ENCODE measurements around the gene UGT1A4. TPM values are rescaled to one million over a fixed set of nuclear protein-coding genes. Genes with fewer than 3 reads are reported as not detected.

The UGT1A4 gene
- total RNA-seq, 2 donors from 2014 or later = not detected

DNA sequence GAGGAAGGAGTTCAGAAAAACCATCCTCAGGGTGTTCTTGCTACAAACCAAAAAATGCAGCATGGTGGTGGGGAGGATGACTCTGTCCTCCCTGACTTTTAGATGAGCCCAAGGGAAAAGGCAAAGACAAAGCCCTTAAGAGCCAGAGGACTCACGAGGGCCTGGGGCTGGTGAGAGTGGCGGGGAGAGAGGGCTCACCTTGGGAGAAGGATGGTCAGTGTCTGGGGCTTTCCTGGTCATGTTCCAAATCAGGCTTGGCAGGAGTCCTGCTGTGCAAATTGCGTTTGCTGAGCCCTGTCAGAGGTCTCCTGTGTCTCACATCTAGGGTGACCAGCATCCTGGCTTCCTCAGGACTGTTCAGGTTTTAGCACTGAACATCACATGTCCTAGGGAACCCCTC is 46.2 kb downstream of the UGT1A4 start:
- no peaks in the 10 kb centered on the region for H3K36me3 Mint-ChIP-seq (ENCODE audit: insufficient read depth in 2 of 2)

DNA sequence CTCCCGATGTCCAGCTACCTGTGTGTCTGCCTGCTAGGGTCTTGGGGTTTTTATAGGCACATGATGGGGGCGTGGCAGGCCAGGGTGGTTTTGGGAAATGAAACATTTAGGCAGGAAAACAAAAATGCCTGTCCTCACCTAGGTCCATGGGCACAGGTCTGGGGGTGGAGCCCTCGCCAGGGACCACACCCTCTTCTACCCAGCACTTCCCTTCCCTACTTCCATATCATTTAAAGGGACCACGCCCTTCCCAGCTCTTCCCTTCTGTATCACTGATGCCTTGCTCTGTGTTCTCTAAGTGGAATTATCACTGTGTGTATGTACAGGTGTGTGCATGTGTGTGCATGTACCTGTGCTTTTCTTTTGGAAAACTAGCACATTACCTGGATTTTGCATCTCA is 47.9 kb downstream of the UGT1A4 start:
- no peak overlapping the region for H3K4me3 Mint-ChIP-seq
- H3K4me1 Mint-ChIP-seq (ENCODE audit: low read depth) = no peaks in the 10 kb centered on the region
- no peaks in the 10 kb centered on the region for H3K36me3 Mint-ChIP-seq (ENCODE audit: insufficient read depth in 2 of 2)
- no peaks in the 10 kb centered on the region for H3K9me3 Mint-ChIP-seq
- ATAC-seq (replicated peaks in 1 of 2) = no peak
- H3K27ac Mint-ChIP-seq = no peak overlapping the region
- DNase-seq = no peak
- peaks cover 30% of the 10 kb centered on the region for H3K27me3 Mint-ChIP-seq (ENCODE audit: low read depth)

More for the DNA sequence above, 46.2 kb downstream of the UGT1A4 start:
- Mint-ChIP-seq H3K4me3 (no peak overlapping the region), H3K27me3 (ENCODE audit: low read depth) (peaks cover 30% of the 10 kb centered on the region), H3K4me1 (ENCODE audit: low read depth) (no peaks in the 10 kb centered on the region), H3K9me3 (no peaks in the 10 kb centered on the region), H3K27ac (no peak overlapping the region)
- ATAC-seq (replicated peaks in 1 of 2) = no peak
- DNase-seq = no peak

GRCh38 chr2:233768076-233768475 is 49.5 kb downstream of the UGT1A4 start:
- DNase-seq = no peak
- no peak for ATAC-seq (replicated peaks in 1 of 2)
- Mint-ChIP-seq H3K27me3 (ENCODE audit: low read depth) (peaks cover 30% of the 10 kb centered on the region), H3K4me3 (no peak overlapping the region), H3K27ac (no peak overlapping the region), H3K9me3 (no peaks in the 10 kb centered on the region), H3K4me1 (ENCODE audit: low read depth) (no peaks in the 10 kb centered on the region), H3K36me3 (ENCODE audit: insufficient read depth in 2 of 2) (no peaks in the 10 kb centered on the region)

- DNase-seq (no peak), ATAC-seq (replicated peaks in 1 of 2) (no peak)
- H3K4me1 Mint-ChIP-seq (ENCODE audit: low read depth) = no peaks in the 10 kb centered on the region
- H3K27me3 Mint-ChIP-seq (ENCODE audit: low read depth) = peaks cover 18% of the 10 kb centered on the region
- H3K9me3 Mint-ChIP-seq = no peaks in the 10 kb centered on the region
- H3K4me3 Mint-ChIP-seq = no peak overlapping the region
- H3K36me3 Mint-ChIP-seq (ENCODE audit: insufficient read depth in 2 of 2) = no peaks in the 10 kb centered on the region
- H3K27ac Mint-ChIP-seq = no peak overlapping the region
These were observed 50.7 kb downstream of the UGT1A4 start for GRCh38 chr2:233769260-233769659.

DNA sequence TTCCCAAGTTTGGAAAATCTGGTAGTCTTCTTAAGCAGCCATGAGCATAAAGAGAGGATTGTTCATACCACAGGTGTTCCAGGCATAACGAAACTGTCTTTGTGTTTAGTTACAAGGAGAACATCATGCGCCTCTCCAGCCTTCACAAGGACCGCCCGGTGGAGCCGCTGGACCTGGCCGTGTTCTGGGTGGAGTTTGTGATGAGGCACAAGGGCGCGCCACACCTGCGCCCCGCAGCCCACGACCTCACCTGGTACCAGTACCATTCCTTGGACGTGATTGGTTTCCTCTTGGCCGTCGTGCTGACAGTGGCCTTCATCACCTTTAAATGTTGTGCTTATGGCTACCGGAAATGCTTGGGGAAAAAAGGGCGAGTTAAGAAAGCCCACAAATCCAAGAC is 53.6 kb downstream of the UGT1A4 start:
- Mint-ChIP-seq H3K4me1 (ENCODE audit: low read depth) (no peaks in the 10 kb centered on the region), H3K27me3 (ENCODE audit: low read depth) (peaks cover 6% of the 10 kb centered on the region), H3K27ac (no peak overlapping the region), H3K4me3 (no peak overlapping the region), H3K36me3 (ENCODE audit: insufficient read depth in 2 of 2) (peaks cover 2 to 4% of the 10 kb centered on the region in 2 donors), H3K9me3 (peaks cover 5 to 7% of the 10 kb centered on the region in 2 donors)
- ATAC-seq (replicated peaks in 1 of 2) (no peak), DNase-seq (no peak)

DNA sequence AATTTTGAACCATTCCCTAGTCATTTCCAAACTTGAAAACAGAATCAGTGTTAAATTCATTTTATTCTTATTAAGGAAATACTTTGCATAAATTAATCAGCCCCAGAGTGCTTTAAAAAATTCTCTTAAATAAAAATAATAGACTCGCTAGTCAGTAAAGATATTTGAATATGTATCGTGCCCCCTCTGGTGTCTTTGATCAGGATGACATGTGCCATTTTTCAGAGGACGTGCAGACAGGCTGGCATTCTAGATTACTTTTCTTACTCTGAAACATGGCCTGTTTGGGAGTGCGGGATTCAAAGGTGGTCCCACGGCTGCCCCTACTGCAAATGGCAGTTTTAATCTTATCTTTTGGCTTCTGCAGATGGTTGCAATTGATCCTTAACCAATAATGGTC is 54.0 kb downstream of the UGT1A4 start:
- Mint-ChIP-seq H3K4me3 (no peak overlapping the region), H3K27ac (no peak overlapping the region)
- DNase-seq = no peak

GRCh38 chr2:233773854-233774253 is 55.3 kb downstream of the UGT1A4 start:
- peaks cover 6% of the 10 kb centered on the region for H3K27me3 Mint-ChIP-seq (ENCODE audit: low read depth)
- no peak overlapping the region for H3K27ac Mint-ChIP-seq
- DNase-seq (no peak), ATAC-seq (replicated peaks in 1 of 2) (no peak)
- peaks cover 2 to 4% of the 10 kb centered on the region in 2 donors for H3K36me3 Mint-ChIP-seq (ENCODE audit: insufficient read depth in 2 of 2)
- H3K4me1 Mint-ChIP-seq (ENCODE audit: low read depth) = no peaks in the 10 kb centered on the region
- no peak overlapping the region for H3K4me3 Mint-ChIP-seq
- peaks cover 7 to 8% of the 10 kb centered on the region in 2 donors for H3K9me3 Mint-ChIP-seq

More for the DNA sequence above, 54.0 kb downstream of the UGT1A4 start:
- Mint-ChIP-seq H3K4me1 (ENCODE audit: low read depth) (no peaks in the 10 kb centered on the region), H3K36me3 (ENCODE audit: insufficient read depth in 2 of 2) (peaks cover 2 to 4% of the 10 kb centered on the region in 2 donors), H3K27me3 (ENCODE audit: low read depth) (peaks cover 6% of the 10 kb centered on the region), H3K9me3 (peaks cover 7 to 8% of the 10 kb centered on the region in 2 donors)
- no peak for ATAC-seq (replicated peaks in 1 of 2)

DNA sequence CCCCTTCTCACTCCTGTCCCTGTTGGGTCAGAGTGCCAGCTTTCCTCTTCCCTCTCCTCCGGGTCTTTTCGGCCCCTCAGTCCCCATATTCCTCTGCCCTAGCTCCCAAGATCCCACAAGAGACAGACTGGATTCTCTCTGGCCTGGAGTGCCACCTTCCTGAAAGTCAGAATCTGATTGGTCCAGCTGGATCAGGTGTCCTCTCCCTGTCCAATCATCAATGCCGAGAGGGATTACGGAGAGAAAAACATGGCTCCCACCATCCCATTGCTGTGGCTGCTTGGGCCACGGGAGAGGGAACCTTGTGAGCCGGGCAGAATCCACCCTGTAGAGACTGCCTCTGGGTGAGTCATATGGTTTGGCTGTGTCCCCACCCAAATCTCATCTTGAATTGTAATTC is 56.9 kb downstream of the UGT1A4 start:
- H3K4me3 Mint-ChIP-seq = no peak overlapping the region
- H3K27me3 Mint-ChIP-seq (ENCODE audit: low read depth) = no peaks in the 10 kb centered on the region
- DNase-seq (no peak), ATAC-seq (replicated peaks in 1 of 2) (no peak)
- H3K27ac Mint-ChIP-seq = no peak overlapping the region
- H3K36me3 Mint-ChIP-seq (ENCODE audit: insufficient read depth in 2 of 2) = peaks cover 2 to 4% of the 10 kb centered on the region in 2 donors
- peaks cover 7 to 10% of the 10 kb centered on the region in 2 donors for H3K9me3 Mint-ChIP-seq
- no peaks in the 10 kb centered on the region for H3K4me1 Mint-ChIP-seq (ENCODE audit: low read depth)

DNA sequence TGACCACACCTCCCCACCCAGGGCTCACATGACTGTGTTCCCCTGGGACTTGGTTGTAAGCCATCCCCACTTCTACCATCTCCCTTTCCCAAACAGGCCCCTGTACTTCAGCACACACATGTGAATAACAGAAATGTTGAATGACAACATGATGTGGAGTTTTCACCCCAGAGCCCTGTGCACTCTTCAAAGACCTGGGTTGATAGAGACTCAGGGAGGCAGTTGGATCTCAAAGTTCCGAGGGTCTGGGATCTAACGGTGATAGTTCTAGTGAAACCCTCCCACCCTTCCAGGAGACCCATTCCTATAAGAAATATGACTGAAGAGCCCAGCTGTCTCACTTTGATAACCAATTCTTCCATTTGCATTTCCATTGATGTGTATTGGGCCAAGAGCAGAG is 59.5 kb downstream of the UGT1A4 start, which contains the start of gene MROH2A:
MROH2A (plus strand) TSS at position 301 of the 400 bp plus-strand sequence. CDS start 1,029 bp downstream, outside the sequence.
- Mint-ChIP-seq H3K27ac (no peak within 1 kb of the TSS), H3K36me3 (ENCODE audit: insufficient read depth in 2 of 2) (peaks cover 2 to 4% of the 10 kb centered on the region in 2 donors), H3K9me3 (peaks cover 7 to 10% of the 10 kb centered on the region in 2 donors), H3K4me1 (ENCODE audit: low read depth) (no peaks in the 10 kb centered on the region), H3K4me3 (no peak within 1 kb of the TSS), H3K27me3 (ENCODE audit: low read depth) (peaks cover 11% of the 10 kb centered on the region)
- DNase-seq (no peak), ATAC-seq (replicated peaks in 1 of 2) (no peak)

DNA sequence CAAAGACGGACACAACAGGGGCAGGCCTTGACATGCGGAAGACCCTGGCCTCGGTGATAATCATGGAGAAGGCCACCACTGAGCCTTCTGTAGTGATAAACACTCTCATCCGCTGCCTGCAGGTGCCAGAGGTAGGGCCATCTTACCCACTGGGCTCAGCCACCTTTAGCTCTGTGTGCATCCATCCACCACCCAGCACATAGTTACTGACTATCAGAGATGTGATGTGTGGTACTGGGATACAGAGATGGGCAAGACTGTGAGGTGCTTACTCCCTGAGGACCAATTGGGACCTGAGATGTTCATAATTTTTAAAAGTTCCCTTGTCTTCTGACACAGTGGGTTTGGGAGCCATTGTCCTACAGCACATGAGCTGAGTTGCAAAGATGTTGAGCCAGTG is 61.2 kb downstream of the UGT1A4 start:
- Mint-ChIP-seq H3K9me3 (peaks cover 7 to 10% of the 10 kb centered on the region in 2 donors), H3K4me1 (ENCODE audit: low read depth) (no peaks in the 10 kb centered on the region)

DNA sequence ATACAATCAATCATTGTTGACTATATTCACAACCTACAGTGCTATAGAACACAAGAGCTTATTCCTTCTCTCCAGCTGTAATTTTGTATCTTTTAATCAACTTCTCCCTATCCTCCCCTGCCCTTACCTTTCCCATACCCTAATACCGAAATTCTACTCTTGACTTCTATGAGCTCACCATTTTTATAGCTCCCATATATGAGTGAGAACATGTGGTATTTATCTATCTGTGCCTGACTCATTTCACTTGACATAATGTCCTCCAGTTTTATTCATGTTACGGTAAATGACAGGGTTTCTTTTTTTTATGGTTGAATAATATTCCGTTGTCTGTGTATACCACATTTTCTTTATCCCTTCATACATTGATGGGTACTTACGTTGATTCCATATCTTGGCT is 62.2 kb downstream of the UGT1A4 start:
- no peak for ATAC-seq (replicated peaks in 1 of 2)
- H3K27ac Mint-ChIP-seq = no peak overlapping the region

More for the DNA sequence above, 61.2 kb downstream of the UGT1A4 start:
- H3K27me3 Mint-ChIP-seq (ENCODE audit: low read depth) = peaks cover 13% of the 10 kb centered on the region
- H3K27ac Mint-ChIP-seq = no peak overlapping the region
- H3K4me3 Mint-ChIP-seq = no peak overlapping the region
- DNase-seq (no peak), ATAC-seq (replicated peaks in 1 of 2) (no peak)
- H3K36me3 Mint-ChIP-seq (ENCODE audit: insufficient read depth in 2 of 2) = peaks cover 2 to 4% of the 10 kb centered on the region in 2 donors

DNA sequence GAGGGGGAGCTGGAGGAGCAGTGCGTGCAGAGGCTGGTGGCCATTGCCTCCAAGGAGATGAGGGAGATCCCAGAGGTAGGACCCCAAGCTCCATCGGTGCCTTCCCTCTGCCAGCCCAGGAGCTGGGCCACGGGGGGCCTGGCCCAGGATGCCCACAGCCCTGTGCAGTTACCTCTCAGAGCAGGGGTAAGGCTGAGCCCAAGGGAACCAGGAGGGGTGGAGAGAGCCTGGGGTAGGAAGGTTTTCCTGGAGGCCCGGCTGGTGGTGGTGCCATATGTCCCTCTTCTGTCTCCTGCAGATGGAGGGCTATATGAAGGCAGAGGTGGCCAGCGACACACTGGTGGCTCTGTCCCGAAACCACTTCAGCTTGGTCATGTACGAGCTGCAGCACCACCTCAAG is 71.0 kb downstream of the UGT1A4 start:
- no peaks in the 10 kb centered on the region for H3K27me3 Mint-ChIP-seq (ENCODE audit: low read depth)

More for the DNA sequence above, 62.2 kb downstream of the UGT1A4 start:
- no peaks in the 10 kb centered on the region for H3K4me1 Mint-ChIP-seq (ENCODE audit: low read depth)
- no peak overlapping the region for H3K4me3 Mint-ChIP-seq
- H3K27me3 Mint-ChIP-seq (ENCODE audit: low read depth) = peaks cover 13% of the 10 kb centered on the region
- H3K9me3 Mint-ChIP-seq = peaks cover 5 to 10% of the 10 kb centered on the region in 2 donors
- peaks cover 2 to 4% of the 10 kb centered on the region in 2 donors for H3K36me3 Mint-ChIP-seq (ENCODE audit: insufficient read depth in 2 of 2)
- no peak for DNase-seq

GRCh38 chr2:233791151-233791882 is 72.8 kb downstream of the UGT1A4 start:
- no peaks in the 10 kb centered on the region for H3K27me3 Mint-ChIP-seq (ENCODE audit: low read depth)
- peaks cover under 1 to 2% of the 10 kb centered on the region in 2 donors for H3K9me3 Mint-ChIP-seq
- no peak for DNase-seq
- no peaks in the 10 kb centered on the region for H3K4me1 Mint-ChIP-seq (ENCODE audit: low read depth)
- ATAC-seq (replicated peaks in 1 of 2) = no peak
- no peak overlapping the region for H3K4me3 Mint-ChIP-seq
- no peaks in the 10 kb centered on the region for H3K36me3 Mint-ChIP-seq (ENCODE audit: insufficient read depth in 2 of 2)
- H3K27ac Mint-ChIP-seq = no peak overlapping the region

More for the DNA sequence above, 71.0 kb downstream of the UGT1A4 start:
- Mint-ChIP-seq H3K27ac (no peak overlapping the region), H3K4me1 (ENCODE audit: low read depth) (no peaks in the 10 kb centered on the region), H3K4me3 (no peak overlapping the region), H3K36me3 (ENCODE audit: insufficient read depth in 2 of 2) (no peaks in the 10 kb centered on the region), H3K9me3 (peaks cover 3 to 5% of the 10 kb centered on the region in 2 donors)
- no peak for DNase-seq
- no peak for ATAC-seq (replicated peaks in 1 of 2)

All from activated T-cell treated with anti-CD3 and anti-CD28 coated beads, Interleukin-2, amount 50 U/mL, for 72 hours (primary cell).